Neural progenitor cell (in vitro differentiated cells): ENCODE results near the gene FGF2.

Source experiments
- CTCF ChIP-seq: fragments of 200-600 bp; sonication (generic); IDR thresholded peaks from 2 replicates; pipeline ENCODE4 v1.5.1; 2017; ENCODE audit warnings: antibody characterized with exemption, mild to moderate bottlenecking
- EZH2 ChIP-seq: fragments of 200-600 bp; sonication (generic); IDR thresholded peaks from 2 replicates; pipeline ENCODE4 v1.6.1; 2017; ENCODE audit warnings: antibody characterized with exemption, mild to moderate bottlenecking, moderate library complexity
- EZH2phosphoT487 ChIP-seq: fragments of 200-600 bp; sonication (generic); IDR thresholded peaks from 2 replicates; pipeline ENCODE4 v1.6.1; 2017; ENCODE audit warnings: antibody characterized with exemption

- TF ChIP-seq CTCF: no peak
- TF ChIP-seq EZH2: no peak
- no peak for TF ChIP-seq EZH2phosphoT487
Measured at GRCh38 chr4:122785099-122785498, 41.5 kb upstream of the FGF2 start.
